AG04450 (cell line): ENCODE results near the gene GNAL. TPM values are rescaled to one million over a fixed set of nuclear protein-coding genes. Genes with fewer than 3 reads are reported as not detected.
"Not testable (repeated sequence)": the region's sequence is repeated elsewhere in the genome, so short reads cannot be mapped to it uniquely, and the experiment has no call there.

Source experiments
- CTCF ChIA-PET: fragments of 300-600, 350-600 bp; formaldehyde crosslinking; extraction: SDS; loops from one replicate; lab custom pipeline; 2022; ENCODE audit warnings: antibody characterized with exemption, inconsistent platforms; lab: Charles Lee
- POLR2A ChIA-PET: fragments of 350-600 bp; formaldehyde crosslinking; extraction: SDS; loops from one replicate; lab custom pipeline; 2021; ENCODE audit warnings: antibody characterized with exemption, inconsistent platforms; lab: Yijun Ruan, JAX
- DNase-seq: peaks from one replicate; pipeline ENCODE4 v3.0.0-alpha.2; 2011; ENCODE audit warnings: low read depth, low spot score
- H3K27ac ChIP-seq: one replicate; pipeline ENCODE4 v1.5.1; 2012; ENCODE audit warnings: low read depth, low read length, control low read depth
- H3K27me3 ChIP-seq: one replicate; pipeline ENCODE4 v1.6.0; 2012; ENCODE audit warnings: low read length; ENCODE audit not compliant: control insufficient read depth, insufficient read depth
- H3K4me3 ChIP-seq: 2 replicates; pipeline ENCODE4 v1.5.1; 2011; ENCODE audit warnings: mild to moderate bottlenecking, low read depth, low read length, control low read depth
- H3K9me3 ChIP-seq: 2 replicates; pipeline ENCODE4 v1.5.1; 2012; ENCODE audit warnings: low read length; ENCODE audit not compliant: control insufficient read depth, insufficient read depth
- CTCF ChIP-seq: IDR thresholded peaks from 2 replicates; pipeline ENCODE4 v1.5.1; 2011; ENCODE audit warnings: low read depth, low read length, control low read depth, inconsistent platforms
- polyA plus RNA-seq: library from polyadenylated mRNA; depleted of rRNA; stranded (reverse); fragments of >200 nt; gene quantifications from 2 replicates; pipeline ENCODE4 v1.2.3, GENCODE V29; 2011

The GNAL gene
- polyA plus RNA-seq, 1 experiment, result 0.51 TPM

- TF ChIP-seq CTCF, result no peak
- ChIA-PET CTCF (interaction anchor here (0.9 kb wide), 1 partner anchor 46 kb away, joined by 3 read pairs; no protein-coding TSS in a partner anchor), POLR2A (no interaction called here)
- H3K27me3 ChIP-seq, result no peaks in the 10 kb centered on the region
- no peaks in the 10 kb centered on the region for H3K9me3 ChIP-seq
- no peak overlapping the region for H3K27ac ChIP-seq
- no peak for DNase-seq
- no peak overlapping the region for H3K4me3 ChIP-seq
Measured at GRCh38 chr18:11700876-11701275, 11.8 kb downstream of the GNAL start.

DNA sequence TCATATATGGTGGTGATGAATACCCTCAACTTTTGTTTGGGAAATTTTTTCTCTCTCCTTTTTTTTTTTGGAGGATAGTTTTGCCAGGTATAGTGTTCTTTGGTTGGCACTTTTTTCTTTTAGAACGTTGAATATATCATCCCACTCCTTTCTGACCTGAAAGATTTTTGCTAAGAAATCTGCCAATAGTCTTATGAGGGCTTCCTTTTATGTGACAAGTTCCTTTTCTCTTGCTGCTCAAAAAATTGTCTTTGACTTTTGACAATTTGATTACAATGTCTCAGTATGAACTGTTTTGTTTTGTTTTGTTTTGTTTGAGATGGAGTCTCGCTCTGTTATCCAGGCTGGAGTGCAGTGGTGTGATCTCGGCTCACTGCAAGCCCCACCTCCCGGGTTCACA is 21.5 kb downstream of the GNAL start:
- POLR2A ChIA-PET, result no interaction called here

GRCh38 chr18:11713756-11714155 is 24.7 kb downstream of the GNAL start:
- POLR2A ChIA-PET, result no interaction called here
- H3K4me3 ChIP-seq, result no peak overlapping the region

More for the DNA sequence above, 21.5 kb downstream of the GNAL start:
- H3K4me3 ChIP-seq, result no peak overlapping the region
- CTCF ChIA-PET, result no interaction called here
- no peak for TF ChIP-seq CTCF
- H3K27ac ChIP-seq, result no peak overlapping the region
- no peaks in the 10 kb centered on the region for H3K9me3 ChIP-seq
- DNase-seq, result no peak
- peaks cover 3% of the 10 kb centered on the region for H3K27me3 ChIP-seq

DNA sequence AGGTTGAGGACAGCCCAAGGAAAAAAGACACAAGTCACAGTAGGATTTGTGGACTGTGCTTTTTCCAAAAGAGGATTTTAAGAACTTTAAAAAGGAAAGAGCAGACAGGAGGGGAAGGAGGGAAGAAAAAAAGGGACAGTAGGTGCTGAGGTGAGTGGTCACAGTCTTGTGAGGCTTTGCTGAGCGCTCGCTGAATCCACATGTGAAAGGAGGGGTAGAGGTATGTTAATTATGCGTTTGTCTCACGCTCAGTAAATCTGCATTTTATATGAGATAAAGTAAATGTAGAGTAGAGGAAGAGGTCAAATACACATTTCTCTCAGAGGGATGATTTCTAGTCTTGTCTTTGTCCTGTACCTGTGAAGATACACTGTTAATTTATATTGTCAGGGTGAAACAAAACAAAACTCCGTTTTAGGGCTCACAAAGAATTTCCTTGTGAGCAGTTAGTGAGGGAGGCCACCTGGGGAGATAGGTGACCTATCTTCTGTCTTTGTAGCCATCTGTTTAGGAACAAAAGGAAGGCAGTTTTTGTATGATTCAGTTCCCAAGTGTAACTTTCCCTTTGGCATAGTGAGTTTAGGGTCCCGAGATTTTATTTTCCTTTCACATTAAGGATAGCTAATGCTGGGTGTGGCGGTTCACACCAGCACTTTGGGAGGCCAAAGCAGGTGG is 25.3 kb downstream of the GNAL start:
- Histone ChIP-seq H3K27ac (no peak overlapping the region), H3K9me3 (peaks cover 6% of the 10 kb centered on the region; the same call in 1 of the 2 replicates), H3K4me3 (no peak overlapping the region), H3K27me3 (peaks cover 3% of the 10 kb centered on the region)
- POLR2A ChIA-PET, result no interaction called here
- CTCF ChIA-PET, result no interaction called here
- no peak for DNase-seq
- TF ChIP-seq CTCF, result no peak

More at GRCh38 chr18:11713756-11714155, 24.7 kb downstream of the GNAL start:
- H3K27ac ChIP-seq, result no peak overlapping the region
- no peak for TF ChIP-seq CTCF
- CTCF ChIA-PET, result no interaction called here
- DNase-seq, result no peak
- peaks cover 3% of the 10 kb centered on the region for H3K27me3 ChIP-seq
- H3K9me3 ChIP-seq, result peaks cover 6% of the 10 kb centered on the region; the same call in 1 of the 2 replicates

DNA sequence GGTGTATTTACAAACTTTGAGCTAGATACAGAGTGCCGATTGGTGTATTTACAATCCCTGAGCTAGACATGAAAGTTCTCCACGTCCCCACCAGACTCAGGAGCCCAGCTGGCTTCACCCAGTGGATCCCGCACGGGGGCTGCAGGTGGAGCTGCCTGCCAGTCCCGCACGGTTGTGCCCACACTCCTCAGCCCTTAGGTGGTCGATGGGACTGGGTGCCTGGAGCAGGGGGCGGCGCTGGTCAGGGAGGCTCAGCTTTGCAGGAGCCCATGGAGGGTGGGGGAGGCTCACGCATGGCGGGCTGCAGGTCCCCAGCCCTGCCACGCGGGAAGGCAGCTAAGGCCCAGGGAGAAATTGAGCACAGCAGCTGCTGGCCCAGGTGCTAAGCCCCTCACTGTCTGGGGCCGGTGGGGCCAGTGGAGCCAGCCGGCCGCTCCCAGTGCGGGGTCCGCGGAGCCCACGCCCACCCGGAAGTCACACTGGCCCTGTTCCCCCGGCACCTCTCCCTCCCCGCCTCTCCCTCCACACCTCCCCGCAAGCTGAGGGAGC is 27.8 kb downstream of the GNAL start:
- H3K4me3 ChIP-seq, H3K27ac ChIP-seq, H3K27me3 ChIP-seq, H3K9me3 ChIP-seq, DNase-seq, CTCF ChIA-PET: not testable (repeated sequence)
- POLR2A ChIA-PET, result interaction anchor here (0.6 kb wide), 1 partner anchor 176 kb away, joined by 3 read pairs; no protein-coding TSS in a partner anchor
